IMR-90 (cell line): ENCODE measurements around the gene SVIL. TPM values are rescaled to one million over a fixed set of nuclear protein-coding genes. Genes with fewer than 3 reads are reported as not detected.

Source experiments
- ATAC-seq: fragments of 200-7000 bp; cut with Tn5 transposase; 2 replicates; pipeline ENCODE4 v1.9.1; 2020; ENCODE audit warnings: low read depth, mild to moderate bottlenecking, moderate library complexity
- BruUV-seq: library from RNA; stranded (reverse); fragments of 400-500 nt; replicated peaks from 2 replicates; lab custom pipeline; 2021; lab: Mats Ljungman, UMichigan
- CTCF ChIA-PET: fragments of 300-600 bp; formaldehyde crosslinking; extraction: SDS; loops from one replicate; lab custom pipeline; 2021; ENCODE audit warnings: antibody characterized with exemption; lab: Yijun Ruan, JAX
- POLR2A ChIA-PET: fragments of 300-600 bp; sonication (Branson Sonifier 250); formaldehyde crosslinking; loops from one replicate; lab custom pipeline; 2022; ENCODE audit warnings: antibody characterized with exemption; ENCODE audit not compliant: unreplicated experiment; lab: Charles Lee
- DNase-seq: peaks from one replicate; pipeline ENCODE4 v3.0.0; 2013
- H2AFZ ChIP-seq: replicated peaks from 2 replicates; pipeline ENCODE3; 2013; ENCODE audit warnings: low read length, mild to moderate bottlenecking; ENCODE audit not compliant: poor library complexity
- H2AK5ac ChIP-seq: 2 replicates; pipeline ENCODE4 v1.6.1; 2013; ENCODE audit warnings: low read depth, low read length, inconsistent platforms
- H2AK9ac ChIP-seq: replicated peaks from 2 replicates; pipeline ENCODE3; 2013; ENCODE audit warnings: mild to moderate bottlenecking, low read depth, low read length, moderate library complexity; ENCODE audit not compliant: poor library complexity
- H2BK120ac ChIP-seq: 2 replicates; pipeline ENCODE4 v1.6.1; 2013; ENCODE audit warnings: low read depth, low read length, inconsistent platforms
- H2BK15ac ChIP-seq: 3 replicates; pipeline ENCODE4 v1.6.1; 2013; ENCODE audit warnings: low read depth, low read length, inconsistent platforms
- H2BK20ac ChIP-seq: 2 replicates; pipeline ENCODE4 v1.6.1; 2013; ENCODE audit warnings: low read depth, mild to moderate bottlenecking, inconsistent platforms, low read length, moderate library complexity
- H2BK5ac ChIP-seq: 2 replicates; pipeline ENCODE4 v1.6.1; 2013; ENCODE audit warnings: mild to moderate bottlenecking, low read depth, low read length, inconsistent platforms; ENCODE audit not compliant: poor library complexity, severe bottlenecking
- H3K14ac ChIP-seq: replicated peaks from 2 replicates; pipeline ENCODE4 v1.6.1; 2013; ENCODE audit warnings: low read depth, low read length, inconsistent platforms
- H3K18ac ChIP-seq: 2 replicates; pipeline ENCODE4 v1.6.1; 2013; ENCODE audit warnings: low read depth, low read length, control low read depth
- H3K23ac ChIP-seq: 2 replicates; pipeline ENCODE4 v1.6.1; 2013; ENCODE audit warnings: low read depth, low read length, inconsistent platforms
- H3K27ac ChIP-seq: 2 replicates; pipeline ENCODE4 v1.5.1; 2013; ENCODE audit warnings: mild to moderate bottlenecking, control low read depth, low read length; ENCODE audit not compliant: insufficient read depth
- H3K27me3 ChIP-seq: 2 replicates; pipeline ENCODE4 v1.6.1; 2013; ENCODE audit warnings: low read length; ENCODE audit not compliant: control insufficient read depth, insufficient read depth
- H3K36me3 ChIP-seq: 2 replicates; pipeline ENCODE4 v1.6.1; 2013; ENCODE audit warnings: low read length, mixed read lengths; ENCODE audit not compliant: control insufficient read depth, insufficient read depth
- H3K4ac ChIP-seq: 2 replicates; pipeline ENCODE4 v1.6.1; 2013; ENCODE audit warnings: low read depth, low read length, inconsistent platforms
- H3K4me1 ChIP-seq: 2 replicates; pipeline ENCODE4 v1.6.1; 2013; ENCODE audit warnings: low read length, mixed read lengths; ENCODE audit not compliant: control insufficient read depth, insufficient read depth
- H3K4me2 ChIP-seq: 2 replicates; pipeline ENCODE4 v1.6.1; 2013; ENCODE audit warnings: low read depth, mild to moderate bottlenecking, control low read depth, low read length, moderate library complexity
- H3K4me3 ChIP-seq: 2 replicates; pipeline ENCODE4 v1.5.1; 2013; ENCODE audit warnings: low read depth, mild to moderate bottlenecking, control low read depth, low read length, moderate library complexity; ENCODE audit not compliant: insufficient read depth
- H3K56ac ChIP-seq: 2 replicates; pipeline ENCODE4 v1.6.1; 2013; ENCODE audit warnings: low read length, inconsistent platforms; ENCODE audit not compliant: insufficient read depth; ENCODE audit errors: extremely low read depth
- H3K79me1 ChIP-seq, 2 experiments: 2 replicates each; pipeline ENCODE4 v1.6.1; 2013; ENCODE audit warnings: low read length in 2 of 2, inconsistent platforms in 1 of 2, low read depth in 1 of 2
- H3K9ac ChIP-seq: 2 replicates; pipeline ENCODE4 v1.6.1; 2013; ENCODE audit warnings: low read depth, low read length, control low read depth
- H3K9me1 ChIP-seq: 2 replicates; pipeline ENCODE4 v1.6.1; 2013; ENCODE audit warnings: low read length, inconsistent platforms; ENCODE audit not compliant: insufficient read depth
- H3K9me3 ChIP-seq: 2 replicates; pipeline ENCODE4 v1.6.1; 2013; ENCODE audit warnings: low read length; ENCODE audit not compliant: control insufficient read depth, insufficient read depth
- H4K20me1 ChIP-seq: 2 replicates; pipeline ENCODE4 v1.6.1; 2013; ENCODE audit warnings: low read length, inconsistent platforms; ENCODE audit not compliant: insufficient read depth
- H4K5ac ChIP-seq: 2 replicates; pipeline ENCODE4 v1.6.1; 2013; ENCODE audit warnings: mild to moderate bottlenecking, low read depth, low read length, control low read depth
- H4K8ac ChIP-seq, 2 experiments: 2 replicates each; pipeline ENCODE4 v1.6.1; 2013; ENCODE audit warnings: low read depth in 2 of 2, low read length in 2 of 2, control low read depth in 1 of 2, inconsistent platforms in 1 of 2
- H4K91ac ChIP-seq: 2 replicates; pipeline ENCODE4 v1.6.1; 2013; ENCODE audit warnings: low read depth, low read length, inconsistent platforms; ENCODE audit not compliant: insufficient read depth
- CEBPB ChIP-seq: IDR thresholded peaks from 2 replicates; pipeline ENCODE4 v1.6.1; 2012; ENCODE audit warnings: low read depth, low read length, improper control_type of control experiment
- CHD1 ChIP-seq: IDR thresholded peaks from 2 replicates; pipeline ENCODE4 v1.6.1; 2012; ENCODE audit warnings: low read depth, low read length, improper control_type of control experiment
- FOS ChIP-seq: fragments of 150-350 bp; IDR thresholded peaks from 2 replicates; pipeline ENCODE4 v1.6.1; 2016; ENCODE audit warnings: low read depth, low read length
- MAFK ChIP-seq: IDR thresholded peaks from 2 replicates; pipeline ENCODE4 v1.6.1; 2012; ENCODE audit warnings: low read depth, low read length, improper control_type of control experiment
- MXI1 ChIP-seq: IDR thresholded peaks from 2 replicates; pipeline ENCODE4 v1.6.1; 2012; ENCODE audit warnings: low read depth, mild to moderate bottlenecking, low read length, moderate library complexity, borderline replicate concordance
- NFE2L2 ChIP-seq: fragments of 150-350 bp; IDR thresholded peaks from 2 replicates; pipeline ENCODE4 v1.6.1; 2016; ENCODE audit warnings: low read depth, mild to moderate bottlenecking, low read length
- RAD21 ChIP-seq: IDR thresholded peaks from 2 replicates; pipeline ENCODE4 v1.6.1; 2012; ENCODE audit warnings: low read length, improper control_type of control experiment
- USF2 ChIP-seq: fragments of 150-350 bp; IDR thresholded peaks from 2 replicates; pipeline ENCODE4 v1.6.1; 2017; ENCODE audit warnings: mild to moderate bottlenecking, antibody characterized with exemption, low read length, low read depth
- whole genome bisulfite sequencing, 2 experiments: methylation state at CpG; one replicate each; pipeline versions ENCODE4 v1.1.5 to v1.1.7; 2013; ENCODE audit warnings: missing lambda C conversion rate in 2 of 2; ENCODE audit not compliant: insufficient read length in 1 of 2; ENCODE audit errors: extremely low coverage in 2 of 2; 5-methylcytosine and 5-hydroxymethylcytosine counted together
- dilution Hi-C: fragments of 300-500 bp; cut with HindIII; formaldehyde crosslinking; loops from one replicate; pipeline ENCODE4 v1.14.3; 2018; ENCODE audit warnings: low sequenced_read_pairs; ENCODE audit not compliant: unreplicated experiment
- in situ Hi-C: fragments of 300-500 bp; cut with MboI; formaldehyde crosslinking; loops from 3 replicates; pipeline ENCODE4 v1.14.3; 2019; ENCODE audit warnings: low sequenced_read_pairs, inconsistent platforms, mixed read lengths
- intact Hi-C: fragments of 100-400 bp; cut with micrococcal nuclease; formaldehyde crosslinking; loops from 2 replicates; pipeline ENCODE4 v1.10.0; 2022
- polyA plus RNA-seq, 3 experiments: library from polyadenylated mRNA; depleted of rRNA; stranded (reverse); fragments of >200 nt; gene quantifications; 2 replicates each; pipeline ENCODE4 v1.2.3, GENCODE V29; 2012; ENCODE audit warnings: low replicate concordance in 1 of 3
- total RNA-seq: library from RNA; depleted of rRNA; stranded (reverse); fragments of >200 nt; gene quantifications from 2 replicates; pipeline ENCODE4 v1.2.3, GENCODE V29; 2012

The SVIL gene
- total and polyA plus RNA-seq, 2 of the 4 experiments (the other 2 are of a cell fraction), result 11.5 to 11.6 TPM

- no peak for TF ChIP-seq USF2
- TF ChIP-seq CHD1, result no peak
- no peak for TF ChIP-seq MAFK
- TF ChIP-seq FOS, result no peak
These were observed 99.6 kb downstream of the SVIL start (continued) for GRCh38 chr10:29535012-29535777.

GRCh38 chr10:29534590-29534989 lies 100.2 kb downstream of the SVIL start:
- peaks cover 8 to 56% of the 10 kb centered on the region in 2 experiments; a peak in 3 of 4 replicates for H3K79me1 ChIP-seq
- BruUV-seq, result no TSS peak
- DNase-seq (no peak), ATAC-seq (no peak)
- 0 out of 2 replicates have a peak overlapping the region, but pooled peaks have one; percentile 14 for H3K4ac ChIP-seq
- H4K8ac ChIP-seq, result no peak overlapping the region
- no peak for TF ChIP-seq RAD21
- no peak for TF ChIP-seq FOS
- no peak for TF ChIP-seq MAFK
- TF ChIP-seq CHD1, result no peak
- TF ChIP-seq MXI1, result no peak
- TF ChIP-seq NFE2L2, result no peak
- no peak for TF ChIP-seq CEBPB
- no peak overlapping the region; the same call in 1 of the 2 replicates for H3K14ac ChIP-seq
- no peak overlapping the region for H2BK5ac ChIP-seq
- no peak overlapping the region for H2BK15ac ChIP-seq
- dilution Hi-C loops, result no loop called here
- H2BK120ac ChIP-seq, result 0 out of 2 replicates have a peak overlapping the region, but pooled peaks have one; percentile 3
- in situ Hi-C loops, result no loop called here
- peaks cover 14% of the 10 kb centered on the region for H3K36me3 ChIP-seq
- no peak overlapping the region for H3K9ac ChIP-seq
- WGBS, 2 experiments, result 71% methylated on average over 1 of the region's 2 CpGs; no CpG with 5 or more reads in 1 of the 2 experiments
- peak overlapping the region; percentile 61; the same call in 1 of the 2 replicates for H2AK5ac ChIP-seq
- no peak overlapping the region; the same call in 1 of the 2 replicates for H3K23ac ChIP-seq
- CTCF ChIA-PET, result interaction anchor here (0.7 to 1.5 kb wide), 7 partner anchors 14 to 46 kb away, joined by 3 to 16 read pairs (median 3); no protein-coding TSS in a partner anchor
- no peak overlapping the region for H4K5ac ChIP-seq
- H3K27ac ChIP-seq, result no peak overlapping the region
- H3K56ac ChIP-seq, result no peak overlapping the region
- H3K9me3 ChIP-seq, result no peaks in the 10 kb centered on the region
- peaks cover 15% of the 10 kb centered on the region for H3K9me1 ChIP-seq
- H2AK9ac ChIP-seq, result no peak overlapping the region
- no peaks in the 10 kb centered on the region for H3K27me3 ChIP-seq
- no peak overlapping the region for H3K18ac ChIP-seq
- H4K20me1 ChIP-seq, result peaks cover 13% of the 10 kb centered on the region; the same call in 1 of the 2 replicates
- no peak overlapping the region for H4K91ac ChIP-seq
- peaks cover 2% of the 10 kb centered on the region; the same call in 1 of the 2 replicates for H3K4me1 ChIP-seq
- no peak overlapping the region for H3K4me2 ChIP-seq
- H3K4me3 ChIP-seq, result no peak overlapping the region
- H2BK20ac ChIP-seq, result no peak overlapping the region
- no peak overlapping the region for H2AFZ ChIP-seq
- intact Hi-C loops, result loop anchor here (10.0 kb wide), 1 partner anchor 320 kb away; no protein-coding TSS in a partner anchor
- POLR2A ChIA-PET, result no interaction called here
